Measurements from ENCODE around the gene ARHGEF35. TPM values are rescaled to one million over a fixed set of nuclear protein-coding genes. Genes with fewer than 3 reads are reported as not detected.

The ARHGEF35 gene
- total and polyA plus RNA-seq, 2 experiments from 2014 or later, result 4.3 to 5.8 TPM

- in situ Hi-C loops (cut with MboI), result no loop called here
- no peaks in the 10 kb centered on the region for H3K4me1 ChIP-seq (ENCODE audit: insufficient read depth)
- no peak overlapping the region for H3K4me2 ChIP-seq (ENCODE audit: unreplicated experiment)
- DNase-seq, result peak; percentile 3
- no peaks in the 10 kb centered on the region for H3F3A ChIP-seq (ENCODE audit: insufficient read depth)
- H2AFZ ChIP-seq, result no peak overlapping the region
- H3K4me3 ChIP-seq, result no peak overlapping the region
- 21 to 29% methylated on average over 1 of the region's 1 CpG for WGBS, 2 experiments (ENCODE audit: low coverage in 1 of 2, low lambda C conversion rate in 2 of 2, missing lambda C conversion rate in 2 of 2)
- no peak for TF ChIP-seq EZH2 (IDR thresholded peaks at IDR 0.05; ENCODE audit: insufficient read depth, poor library complexity, severe bottlenecking)
- TF ChIP-seq EZH2phosphoT487 (IDR thresholded peaks at IDR 0.05; ENCODE audit: insufficient read depth, low read depth), result no peak
- no peak overlapping the region for H3K9ac ChIP-seq
- H3K36me3 ChIP-seq (ENCODE audit: low read depth), result no peaks in the 10 kb centered on the region
- no peaks in the 10 kb centered on the region for H3K9me3 ChIP-seq (ENCODE audit: low read depth)
- H3K27me3 ChIP-seq (replicated peaks; ENCODE audit: insufficient read depth), result no peaks in the 10 kb centered on the region
- no peaks in the 10 kb centered on the region for H3K79me2 ChIP-seq (ENCODE audit: insufficient read depth)
- H3K27ac ChIP-seq, result no peak overlapping the region
- no peaks in the 10 kb centered on the region for H4K20me1 ChIP-seq (ENCODE audit: insufficient read depth)
- H3K9me2 ChIP-seq (ENCODE audit: insufficient read depth), result no peaks in the 10 kb centered on the region
These were observed 58.1 kb downstream of the ARHGEF35 start for GRCh38 chr7:144137501-144137900.

Other genes with a start within 250 kb of the ARHGEF35 start
- gene OR2F1, start 241.0 kb downstream of the ARHGEF35 start, total RNA-seq (2014; rRNA removed; shearing (Covaris generic)), result not detected in 2 replicates
- gene OR2F1, start 241.0 kb downstream of the ARHGEF35 start, polyA plus RNA-seq (2016; fragmentation: Nextera tagmentation; extraction: Ambion mirVana), result not detected in 2 replicates
- gene OR6B1, start 195.5 kb downstream of the ARHGEF35 start, total RNA-seq (2014; rRNA removed; shearing (Covaris generic)), result not detected in 2 replicates
- gene OR6B1, start 195.5 kb downstream of the ARHGEF35 start, polyA plus RNA-seq (2016; fragmentation: Nextera tagmentation; extraction: Ambion mirVana), result not detected in 2 replicates
- gene OR2A5, start 146.9 kb downstream of the ARHGEF35 start, total RNA-seq (2014; rRNA removed; shearing (Covaris generic)), result not detected in 2 replicates
- not detected in 2 replicates for gene OR2A5, start 146.9 kb downstream of the ARHGEF35 start, polyA plus RNA-seq (2016; fragmentation: Nextera tagmentation; extraction: Ambion mirVana)
- gene OR2A25, start 126.0 kb downstream of the ARHGEF35 start, total RNA-seq (2014; rRNA removed; shearing (Covaris generic)), result not detected in 2 replicates
- not detected in 2 replicates for gene OR2A25, start 126.0 kb downstream of the ARHGEF35 start, polyA plus RNA-seq (2016; fragmentation: Nextera tagmentation; extraction: Ambion mirVana)
- gene OR2A12, start 109.6 kb downstream of the ARHGEF35 start, total RNA-seq (2014; rRNA removed; shearing (Covaris generic)), result not detected in 2 replicates
- not detected in 2 replicates for gene OR2A12, start 109.6 kb downstream of the ARHGEF35 start, polyA plus RNA-seq (2016; fragmentation: Nextera tagmentation; extraction: Ambion mirVana)
- not detected in 2 replicates for gene OR2A2, start 86.2 kb downstream of the ARHGEF35 start, total RNA-seq (2014; rRNA removed; shearing (Covaris generic))
- gene OR2A2, start 86.2 kb downstream of the ARHGEF35 start, polyA plus RNA-seq (2016; fragmentation: Nextera tagmentation; extraction: Ambion mirVana), result not detected in 2 replicates
- not detected in 2 replicates for gene OR2A14, start 72.7 kb downstream of the ARHGEF35 start, total RNA-seq (2014; rRNA removed; shearing (Covaris generic))
- not detected in 2 replicates for gene OR2A14, start 72.7 kb downstream of the ARHGEF35 start, polyA plus RNA-seq (2016; fragmentation: Nextera tagmentation; extraction: Ambion mirVana)
- 1.3 TPM in 1 of 2 replicates, not detected in the other for gene CTAGE4, start 12.4 kb downstream of the ARHGEF35 start, total RNA-seq (2014; rRNA removed; shearing (Covaris generic))
- 0.35 and 1.0 TPM in 2 replicates for gene CTAGE4, start 12.4 kb downstream of the ARHGEF35 start, polyA plus RNA-seq (2016; fragmentation: Nextera tagmentation; extraction: Ambion mirVana)
- gene OR2A42, start 43.8 kb upstream of the ARHGEF35 start, total RNA-seq (2014; rRNA removed; shearing (Covaris generic)), result 0.25 and 0.32 TPM in 2 replicates
- gene OR2A42, start 43.8 kb upstream of the ARHGEF35 start, polyA plus RNA-seq (2016; fragmentation: Nextera tagmentation; extraction: Ambion mirVana), result 0.06 TPM in 1 of 2 replicates, not detected in the other
- gene OR2A7, start 69.0 kb upstream of the ARHGEF35 start, total RNA-seq (2014; rRNA removed; shearing (Covaris generic)), result 1.1 TPM in 1 of 2 replicates, not detected in the other
- 0.22 and 0.26 TPM in 2 replicates for gene OR2A7, start 69.0 kb upstream of the ARHGEF35 start, polyA plus RNA-seq (2016; fragmentation: Nextera tagmentation; extraction: Ambion mirVana)
- gene CTAGE8, start 73.5 kb upstream of the ARHGEF35 start, total RNA-seq (2014; rRNA removed; shearing (Covaris generic)), result 0.13 TPM in 1 of 2 replicates, not detected in the other
- gene CTAGE8, start 73.5 kb upstream of the ARHGEF35 start, polyA plus RNA-seq (2016; fragmentation: Nextera tagmentation; extraction: Ambion mirVana), result not detected in 2 replicates
- gene OR2A1, start 116.6 kb upstream of the ARHGEF35 start, total RNA-seq (2014; rRNA removed; shearing (Covaris generic)), result 0.13 and 0.32 TPM in 2 replicates
- gene OR2A1, start 116.6 kb upstream of the ARHGEF35 start, polyA plus RNA-seq (2016; fragmentation: Nextera tagmentation; extraction: Ambion mirVana), result 0.10 and 0.15 TPM in 2 replicates
- 2.4 TPM in 2 replicates for gene ARHGEF5, start 159.6 kb upstream of the ARHGEF35 start, total RNA-seq (2014; rRNA removed; shearing (Covaris generic))
- 2.6 and 2.9 TPM in 2 replicates for gene ARHGEF5, start 159.6 kb upstream of the ARHGEF35 start, polyA plus RNA-seq (2016; fragmentation: Nextera tagmentation; extraction: Ambion mirVana)
- not detected in 2 replicates for gene NOBOX, start 207.9 kb upstream of the ARHGEF35 start, total RNA-seq (2014; rRNA removed; shearing (Covaris generic))
- gene NOBOX, start 207.9 kb upstream of the ARHGEF35 start, polyA plus RNA-seq (2016; fragmentation: Nextera tagmentation; extraction: Ambion mirVana), result not detected in 2 replicates

All from GM23248 (cell line).